HepG2 (cell line): Measurements from ENCODE around the gene ZBP1. TPM values are rescaled to one million over a fixed set of nuclear protein-coding genes. Genes with fewer than 3 reads are reported as not detected.

Source experiments
- ATF7 ChIP-seq, 2 experiments: fragments of 450-650 bp in 1 of 2; sonication (generic) in 1 of 2; formaldehyde crosslinking in 1 of 2; IDR thresholded peaks; 2 replicates each; pipeline versions ENCODE4 v1.4.0 to v1.6.1; 2016 to 2020; ENCODE audit warnings: antibody characterized with exemption in 1 of 2, mild to moderate bottlenecking in 1 of 2, missing genetic modification reagents in 1 of 2
- CHCHD3 ChIP-seq: sonication (generic); formaldehyde crosslinking; IDR thresholded peaks from 2 replicates; pipeline ENCODE4 v1.8.0; 2022; ENCODE audit warnings: mild to moderate bottlenecking, missing genetic modification reagents, moderate library complexity
- DNMT1 ChIP-seq: sonication (generic); formaldehyde crosslinking; IDR thresholded peaks from 2 replicates; pipeline ENCODE4 v1.5.1; 2020; ENCODE audit warnings: mild to moderate bottlenecking, missing genetic modification reagents
- HMG20B ChIP-seq: conservative IDR thresholded peaks from 2 replicates; pipeline ENCODE4 v1.6.1; 2016; ENCODE audit warnings: missing genetic modification reagents, missing compliant biosample characterization
- IKZF1 ChIP-seq: fragments of 450-650 bp; IDR thresholded peaks from 2 replicates; pipeline ENCODE4 v1.7.1; 2016
- KAT8 ChIP-seq: IDR thresholded peaks from 2 replicates; pipeline ENCODE4 v1.6.1; 2016; ENCODE audit warnings: missing genetic modification reagents, missing compliant biosample characterization
- MXD3 ChIP-seq: IDR thresholded peaks from 2 replicates; pipeline ENCODE4 v1.6.1; 2016; ENCODE audit warnings: mild to moderate bottlenecking, missing biosample characterization, missing genetic modification reagents
- RBAK ChIP-seq: sonication (generic); formaldehyde crosslinking; IDR thresholded peaks from 2 replicates; pipeline ENCODE4 v1.5.1; 2020; ENCODE audit warnings: mild to moderate bottlenecking, missing genetic modification reagents
- RELA ChIP-seq: sonication (generic); formaldehyde crosslinking; IDR thresholded peaks from 2 replicates; pipeline ENCODE4 v1.4.0; 2020; ENCODE audit warnings: missing genetic modification reagents
- RXRB ChIP-seq: IDR thresholded peaks from 2 replicates; pipeline ENCODE4 v1.6.1; 2016; ENCODE audit warnings: borderline replicate concordance, missing genetic modification reagents, missing compliant biosample characterization
- ZBTB20 ChIP-seq: sonication (generic); formaldehyde crosslinking; IDR thresholded peaks from 2 replicates; pipeline ENCODE4 v1.8.1; 2023; ENCODE audit warnings: missing genetic modification reagents, low read depth, mild to moderate bottlenecking, borderline replicate concordance
- ZNF138 ChIP-seq: sonication (generic); formaldehyde crosslinking; IDR thresholded peaks from 2 replicates; pipeline ENCODE4 v1.5.0; 2020; ENCODE audit warnings: mild to moderate bottlenecking, low read depth, missing genetic modification reagents
- ZNF280B ChIP-seq: sonication (generic); formaldehyde crosslinking; IDR thresholded peaks from 2 replicates; pipeline ENCODE4 v1.5.0; 2020; ENCODE audit warnings: missing genetic modification reagents, mild to moderate bottlenecking, borderline replicate concordance
- ZNF329 ChIP-seq: sonication (generic); formaldehyde crosslinking; IDR thresholded peaks from 2 replicates; pipeline ENCODE4 v1.9.0; 2021; ENCODE audit warnings: low read depth, mild to moderate bottlenecking, missing genetic modification reagents
- ZNF333 ChIP-seq: sonication (generic); formaldehyde crosslinking; IDR thresholded peaks from 2 replicates; pipeline ENCODE4 v1.4.0; 2020; ENCODE audit warnings: mild to moderate bottlenecking, missing genetic modification reagents, borderline replicate concordance
- ZNF598 ChIP-seq: sonication (generic); formaldehyde crosslinking; IDR thresholded peaks from 2 replicates; pipeline ENCODE4 v1.5.1; 2020; ENCODE audit warnings: mild to moderate bottlenecking, missing genetic modification reagents, borderline replicate concordance
- ZNF605 ChIP-seq: sonication (generic); formaldehyde crosslinking; IDR thresholded peaks from 2 replicates; pipeline ENCODE4 v1.8.0; 2022; ENCODE audit warnings: mild to moderate bottlenecking, missing genetic modification reagents
- ZNF652 ChIP-seq: IDR thresholded peaks from 2 replicates; pipeline ENCODE4 v1.6.1; 2016; ENCODE audit warnings: low read depth, borderline replicate concordance
- ZNF749 ChIP-seq: sonication (generic); formaldehyde crosslinking; IDR thresholded peaks from 2 replicates; pipeline ENCODE4 v1.8.0; 2022; ENCODE audit warnings: mild to moderate bottlenecking, missing genetic modification reagents, moderate library complexity, borderline replicate concordance
- ZNF816 ChIP-seq: sonication (generic); formaldehyde crosslinking; IDR thresholded peaks from 2 replicates; pipeline ENCODE4 v1.8.0; 2022; ENCODE audit warnings: missing genetic modification reagents, mild to moderate bottlenecking, borderline replicate concordance
- polyA plus RNA-seq, 8 experiments: library from polyadenylated mRNA; depleted of rRNA in 3 of 8; stranded (reverse) in 7 of 8; unstranded in 1 of 8; fragments of >200 nt; fragmentation: Illumina TruSeq in 4 of 8; extraction: Trizol in 4 of 8; gene quantifications; 2 replicates each; pipeline versions ENCODE4 v1.2.1 to v1.2.3, GENCODE V29; 2011 to 2016; ENCODE audit warnings: low read depth in 4 of 8, missing spikeins in 1 of 8, mixed read lengths in 1 of 8; ENCODE audit not compliant: insufficient read depth in 1 of 8
- total RNA-seq, 5 experiments: library from RNA; depleted of rRNA; stranded (reverse); fragments of >200 nt; fragmentation: Illumina TruSeq; extraction: Trizol; gene quantifications; 2 replicates each; pipeline ENCODE4 v1.2.3, GENCODE V29; 2016; ENCODE audit warnings: low read depth in 1 of 5
- TF ChIP-seq, protein P1 (sequence below): sonication (generic); IDR thresholded peaks from 2 replicates; pipeline ENCODE4 v1.6.1; 2016; ENCODE audit warnings: low read depth, borderline replicate concordance
- TF ChIP-seq, protein P2 (sequence below): sonication (generic); formaldehyde crosslinking; IDR thresholded peaks from 2 replicates; pipeline ENCODE4 v1.9.0; 2021; ENCODE audit warnings: missing genetic modification reagents, borderline replicate concordance

The ZBP1 gene
- total and polyA plus RNA-seq, 2 of the 13 experiments (the other 11 are each of a cell fraction or from before 2014, with no cell fraction given): not detected

GRCh38 chr20:57586370-57586793 is 33.8 kb downstream of the ZBP1 start (continued):
- TF ChIP-seq ATF7 (IDR thresholded peaks at IDR 0.05): no peak
- peak; percentile 27; the same call in 1 of the 2 replicates for TF ChIP-seq ATF7 (CRISPR knock-in tag; IDR thresholded peaks at IDR 0.05)
- no peak for TF ChIP-seq IKZF1
- peak; percentile 75; the same call in 1 of the 2 replicates for TF ChIP-seq ZBTB20 (CRISPR knock-in tag)
- TF ChIP-seq ZNF598 (CRISPR knock-in tag): no peak; the same call in 1 of the 2 replicates
- no peak for TF ChIP-seq ZNF652
- TF ChIP-seq KAT8: peak; percentile 51; the same call in 1 of the 2 replicates
- TF ChIP-seq ZNF816 (CRISPR knock-in tag): peak; percentile 90
- TF ChIP-seq, protein P1, sequence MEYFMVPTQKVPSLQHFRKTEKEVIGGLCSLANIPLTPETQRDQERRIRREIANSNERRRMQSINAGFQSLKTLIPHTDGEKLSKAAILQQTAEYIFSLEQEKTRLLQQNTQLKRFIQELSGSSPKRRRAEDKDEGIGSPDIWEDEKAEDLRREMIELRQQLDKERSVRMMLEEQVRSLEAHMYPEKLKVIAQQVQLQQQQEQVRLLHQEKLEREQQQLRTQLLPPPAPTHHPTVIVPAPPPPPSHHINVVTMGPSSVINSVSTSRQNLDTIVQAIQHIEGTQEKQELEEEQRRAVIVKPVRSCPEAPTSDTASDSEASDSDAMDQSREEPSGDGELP: peak; percentile 11; the same call in 1 of the 2 replicates
- no peak for TF ChIP-seq MXD3 (CRISPR knock-in tag)
- TF ChIP-seq RELA: no peak
- TF ChIP-seq ZNF280B (CRISPR knock-in tag): no peak; the same call in 1 of the 2 replicates
- 0 out of 2 replicates have a peak, but pooled peaks have one; percentile 29 for TF ChIP-seq DNMT1
- no peak for TF ChIP-seq ZNF605 (CRISPR knock-in tag)
- TF ChIP-seq RBAK (CRISPR knock-in tag): no peak
- TF ChIP-seq HMG20B (CRISPR knock-in tag): no peak
- TF ChIP-seq RXRB: peak; percentile 80
- TF ChIP-seq ZNF138: no peak
- TF ChIP-seq ZNF333 (CRISPR knock-in tag): no peak
- TF ChIP-seq CHCHD3: no peak
- TF ChIP-seq ZNF749 (CRISPR knock-in tag): no peak
- TF ChIP-seq, protein P2, sequence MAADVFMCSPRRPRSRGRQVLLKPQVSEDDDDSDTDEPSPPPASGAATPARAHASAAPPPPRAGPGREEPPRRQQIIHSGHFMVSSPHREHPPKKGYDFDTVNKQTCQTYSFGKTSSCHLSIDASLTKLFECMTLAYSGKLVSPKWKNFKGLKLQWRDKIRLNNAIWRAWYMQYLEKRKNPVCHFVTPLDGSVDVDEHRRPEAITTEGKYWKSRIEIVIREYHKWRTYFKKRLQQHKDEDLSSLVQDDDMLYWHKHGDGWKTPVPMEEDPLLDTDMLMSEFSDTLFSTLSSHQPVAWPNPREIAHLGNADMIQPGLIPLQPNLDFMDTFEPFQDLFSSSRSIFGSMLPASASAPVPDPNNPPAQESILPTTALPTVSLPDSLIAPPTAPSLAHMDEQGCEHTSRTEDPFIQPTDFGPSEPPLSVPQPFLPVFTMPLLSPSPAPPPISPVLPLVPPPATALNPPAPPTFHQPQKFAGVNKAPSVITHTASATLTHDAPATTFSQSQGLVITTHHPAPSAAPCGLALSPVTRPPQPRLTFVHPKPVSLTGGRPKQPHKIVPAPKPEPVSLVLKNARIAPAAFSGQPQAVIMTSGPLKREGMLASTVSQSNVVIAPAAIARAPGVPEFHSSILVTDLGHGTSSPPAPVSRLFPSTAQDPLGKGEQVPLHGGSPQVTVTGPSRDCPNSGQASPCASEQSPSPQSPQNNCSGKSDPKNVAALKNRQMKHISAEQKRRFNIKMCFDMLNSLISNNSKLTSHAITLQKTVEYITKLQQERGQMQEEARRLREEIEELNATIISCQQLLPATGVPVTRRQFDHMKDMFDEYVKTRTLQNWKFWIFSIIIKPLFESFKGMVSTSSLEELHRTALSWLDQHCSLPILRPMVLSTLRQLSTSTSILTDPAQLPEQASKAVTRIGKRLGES: no peak
- TF ChIP-seq ZNF329 (CRISPR knock-in tag): no peak
